Ureter (tissue), 1 donor: ENCODE results near the gene ACTR1A. TPM values are rescaled to one million over a fixed set of nuclear protein-coding genes. Genes with fewer than 3 reads are reported as not detected.
"Not testable (repeated sequence)": the region's sequence is repeated elsewhere in the genome, so short reads cannot be mapped to it uniquely, and the experiment has no call there.

Experiments
- DNase-seq: peaks from one replicate; pipeline ENCODE4 v3.0.0-alpha.2; 2020; ENCODE audit warnings: low spot score
- total RNA-seq: library from RNA; stranded (reverse); gene quantifications from one replicate; pipeline ENCODE4 v1.2.4, GENCODE V29; 2023
- donor health status: DM: yes; HTN: yes; CAD: no.

ACTR1A gene
- 87.1 TPM for total RNA-seq

DNA sequence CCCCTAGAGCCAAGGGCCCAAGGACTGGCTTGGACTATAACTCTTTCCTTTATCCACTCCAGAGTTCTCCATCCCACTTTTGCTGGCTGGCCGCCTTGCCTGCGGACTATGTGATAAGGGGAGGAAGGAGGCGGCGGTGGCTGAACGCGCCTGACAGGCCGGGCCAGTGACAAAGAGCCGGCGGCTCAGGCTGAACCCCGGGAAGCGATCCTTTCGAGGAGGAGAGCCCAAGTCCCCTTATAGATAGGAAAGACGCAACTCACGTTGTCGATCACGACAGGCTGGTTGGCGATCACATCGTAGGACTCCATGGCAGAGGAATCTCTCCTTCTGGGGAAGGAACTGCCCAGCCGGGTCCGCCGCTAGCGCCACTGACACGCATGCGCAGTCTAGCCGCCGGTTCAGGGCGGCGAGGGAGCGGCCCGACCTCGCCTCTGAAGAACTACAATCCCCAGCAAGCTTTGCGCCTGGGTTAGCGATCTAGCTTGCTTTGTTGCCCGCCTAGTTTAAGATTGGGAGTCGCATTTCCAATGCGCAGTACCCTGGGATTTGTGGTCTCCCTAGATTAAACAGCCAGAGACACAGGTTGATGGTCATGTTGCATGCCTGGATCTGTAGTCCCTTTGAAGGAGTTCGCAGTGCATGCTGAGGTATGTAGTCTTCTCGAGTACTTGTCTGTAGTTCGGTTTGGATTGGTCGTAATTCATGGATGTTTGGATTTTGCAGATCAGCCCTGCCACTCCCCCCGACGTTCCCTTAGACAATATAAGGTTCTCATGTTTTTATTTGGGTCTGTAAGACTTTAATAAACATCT lies at the start of gene ACTR1A:
Gene ACTR1A, minus strand, starts transcription at position 376 of the 815 bp plus-strand sequence. Its CDS starts 65 bp downstream, at position 311.
- DNase-seq: peak; percentile 97

DNA sequence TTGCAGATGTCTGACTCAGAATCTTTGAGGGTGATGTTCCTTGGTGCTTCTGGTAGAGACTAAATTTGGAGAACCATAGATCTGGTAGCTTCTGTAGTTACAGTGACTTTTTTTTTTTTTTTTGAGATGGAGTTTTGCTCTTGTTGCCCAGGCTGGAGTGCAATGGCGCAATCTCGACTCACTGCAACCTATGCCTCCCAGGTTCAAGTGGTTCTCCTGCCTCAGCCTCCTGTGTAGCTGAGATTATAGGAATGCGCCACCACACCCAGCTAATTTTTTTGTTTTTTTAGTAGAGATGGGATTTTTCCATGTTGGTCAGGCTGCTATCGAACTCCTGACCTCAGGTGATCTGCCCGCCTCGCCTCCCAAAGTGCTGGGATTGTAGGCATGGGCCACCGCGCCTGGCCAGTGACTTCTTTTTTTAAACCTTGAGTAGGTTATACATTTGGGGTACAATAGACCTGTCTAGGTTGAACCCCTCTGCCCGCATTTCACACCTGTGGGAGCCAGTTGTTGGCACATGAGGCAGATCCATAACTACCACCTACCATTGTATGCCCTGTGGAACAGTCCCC lies 48.2 kb upstream of the ACTR1A start:
- no peak for DNase-seq

DNA sequence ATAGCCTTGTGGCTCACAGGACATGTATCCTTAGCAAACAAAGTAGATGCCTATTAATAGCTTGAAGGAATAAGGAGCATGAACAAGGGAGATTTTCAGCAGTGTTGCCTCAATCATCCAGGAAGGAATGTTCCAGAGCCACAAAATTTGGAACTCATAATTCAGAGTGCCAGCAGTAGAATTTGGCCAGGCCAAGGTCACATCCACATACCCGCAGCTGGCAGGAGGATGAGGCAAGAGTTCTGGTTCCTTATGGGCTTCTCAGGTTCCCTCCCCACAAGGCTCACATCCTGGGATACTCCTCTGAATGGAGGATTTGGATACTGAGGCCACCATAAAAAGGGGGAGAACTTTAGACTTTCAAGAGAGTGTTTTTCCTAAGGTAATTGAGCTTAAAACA lies 47.0 kb upstream of the ACTR1A start:
- no peak for DNase-seq

DNA sequence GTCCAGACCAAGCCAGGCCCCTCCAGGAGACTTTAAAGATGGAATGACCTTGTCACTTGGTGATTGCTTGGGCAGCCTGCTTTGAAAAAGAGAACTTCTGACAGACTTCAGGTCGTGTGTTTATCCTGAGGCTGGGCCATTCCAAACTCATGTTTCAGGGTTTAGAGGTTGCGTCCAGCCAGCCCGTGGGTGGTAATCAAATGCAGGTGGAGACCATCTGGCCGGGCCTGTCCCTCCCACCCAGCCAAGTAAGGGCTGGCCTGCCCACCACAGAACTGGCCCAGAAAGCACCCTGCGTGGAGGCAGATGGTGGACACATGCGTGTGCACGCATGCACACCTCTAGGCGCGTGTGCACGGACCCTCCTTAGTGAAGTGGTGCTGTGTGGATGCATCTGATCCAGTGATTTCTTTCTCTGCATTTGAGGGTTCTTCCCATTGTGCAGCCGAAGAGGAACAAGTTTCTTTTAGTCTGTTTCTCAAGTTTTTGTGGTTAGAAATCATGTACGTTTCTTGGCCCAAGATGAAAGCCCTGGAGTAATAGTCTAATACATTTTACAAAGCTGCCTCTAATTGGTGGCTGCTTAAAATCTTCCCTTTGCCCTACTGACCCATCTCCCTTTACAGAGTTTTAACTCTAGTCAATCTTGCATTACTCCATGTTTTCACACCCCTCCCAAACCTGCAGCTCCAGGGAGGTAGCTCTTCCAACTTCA lies 44.3 kb upstream of the ACTR1A start:
- DNase-seq: no peak

DNA sequence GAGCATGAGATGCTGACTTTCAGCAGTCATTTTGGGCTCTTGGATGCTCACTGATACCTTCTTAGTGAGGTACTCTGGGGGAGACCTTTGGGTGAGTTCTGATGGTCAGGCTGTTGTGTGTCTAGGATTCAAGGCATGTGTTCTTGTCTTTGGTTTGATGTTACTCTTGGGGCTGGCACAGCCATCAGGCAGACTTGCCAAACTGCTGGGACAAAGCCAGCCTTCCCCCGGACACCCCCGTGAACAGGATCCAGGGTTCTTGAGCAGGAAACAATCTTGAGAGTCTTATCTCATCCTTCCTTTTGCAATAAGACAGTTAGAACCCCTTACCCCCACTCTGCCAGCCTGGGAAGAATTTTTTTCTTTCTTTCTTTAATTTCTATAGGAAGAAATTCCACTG lies 43.5 kb upstream of the ACTR1A start:
- no peak for DNase-seq

DNA sequence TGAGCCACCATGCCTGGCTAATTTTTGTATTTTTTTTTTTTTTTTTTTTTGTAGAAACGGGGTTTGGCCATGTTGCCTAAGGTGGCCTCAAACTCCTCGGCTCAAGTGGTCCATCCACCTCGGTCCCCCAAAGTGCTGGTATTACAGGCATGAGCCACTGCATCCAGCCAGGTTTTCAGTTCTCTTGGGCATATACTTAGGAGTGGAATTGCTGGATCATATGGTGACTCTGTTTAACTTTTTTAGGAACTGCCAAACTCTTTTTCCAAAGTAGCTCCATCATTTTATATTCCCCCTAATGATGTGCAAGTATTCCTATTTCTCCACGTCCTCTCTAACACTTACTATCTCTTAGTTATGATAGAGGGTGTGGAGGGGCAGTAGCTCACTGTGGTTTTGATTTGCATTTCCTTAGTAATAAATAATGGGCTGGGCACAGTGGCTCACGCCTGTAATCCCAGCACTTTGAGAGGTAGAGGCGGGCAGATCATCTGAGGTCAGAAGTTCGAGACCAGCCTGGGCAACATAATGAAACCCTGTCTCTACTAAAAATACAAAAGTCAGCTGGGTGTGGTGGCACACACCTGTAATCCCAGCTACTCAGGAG lies 42.9 kb upstream of the ACTR1A start:
- DNase-seq: no peak

DNA sequence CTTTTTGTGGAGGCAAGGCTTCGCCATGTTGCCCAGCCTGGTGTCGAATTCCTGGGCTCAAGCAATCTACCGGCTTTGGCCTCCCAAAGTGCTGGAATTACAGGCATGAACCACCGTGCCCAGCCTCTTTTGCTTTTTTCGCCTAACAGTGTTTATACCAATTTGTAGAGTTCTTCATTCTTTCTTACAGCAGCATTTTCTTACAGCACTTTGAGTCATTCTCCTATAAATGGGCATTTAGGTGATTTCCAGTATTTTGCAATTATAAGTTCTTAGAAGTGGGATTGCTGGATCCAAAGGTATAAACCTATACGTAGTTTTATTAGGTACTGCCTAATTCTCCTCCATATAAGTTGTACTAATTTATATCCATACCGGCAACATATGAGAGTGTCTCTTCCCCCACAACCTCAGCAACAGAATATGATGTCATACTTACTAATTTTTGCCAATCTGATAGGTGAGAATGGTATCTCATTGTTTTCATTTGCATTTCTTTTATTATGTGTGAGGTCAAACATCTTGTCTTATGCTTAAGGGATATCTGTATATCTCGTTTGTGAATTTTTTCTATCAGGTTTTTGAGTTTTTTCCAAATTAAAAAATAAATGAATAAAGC lies 40.4 kb upstream of the ACTR1A start:
- DNase-seq: no peak

DNA sequence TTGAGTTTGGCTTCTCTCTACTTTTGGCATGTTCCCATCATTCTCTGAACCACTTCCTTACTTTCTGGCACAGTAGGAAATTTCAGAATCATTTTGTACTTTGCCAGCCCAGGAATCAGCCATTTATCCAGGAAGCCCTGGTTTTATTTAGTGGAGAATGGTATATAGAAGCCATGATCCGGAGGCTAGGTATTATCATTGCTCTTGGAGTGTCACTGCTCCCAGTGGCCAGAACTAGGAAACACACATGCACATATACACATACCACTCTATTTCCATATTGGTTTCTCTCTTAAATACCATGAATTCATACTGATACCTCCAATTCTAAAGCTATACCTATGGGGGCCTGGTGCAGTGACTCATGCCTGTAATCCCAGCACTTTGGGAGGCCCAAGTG lies 37.5 kb upstream of the ACTR1A start:
- DNase-seq: no peak

DNA sequence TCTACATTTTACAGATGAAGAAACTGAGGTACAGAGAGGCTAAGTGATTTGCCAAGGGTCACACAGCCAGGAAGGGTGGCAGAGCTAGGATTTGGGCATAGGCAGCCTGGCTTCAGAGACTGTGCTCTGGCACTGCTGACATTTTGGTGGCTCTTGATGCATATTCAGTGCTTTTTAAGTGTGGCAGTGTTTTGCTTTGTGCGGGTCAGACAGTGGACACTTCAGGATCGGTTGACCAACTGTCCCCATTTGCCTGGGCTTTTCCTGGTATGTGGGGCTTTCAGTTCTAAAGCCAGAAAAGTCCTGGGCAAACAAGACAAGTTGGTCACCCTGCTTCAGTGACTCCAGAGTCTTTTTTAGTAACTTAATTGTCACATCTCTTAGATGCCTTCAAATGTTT lies 36.3 kb upstream of the ACTR1A start:
- no peak for DNase-seq

DNA sequence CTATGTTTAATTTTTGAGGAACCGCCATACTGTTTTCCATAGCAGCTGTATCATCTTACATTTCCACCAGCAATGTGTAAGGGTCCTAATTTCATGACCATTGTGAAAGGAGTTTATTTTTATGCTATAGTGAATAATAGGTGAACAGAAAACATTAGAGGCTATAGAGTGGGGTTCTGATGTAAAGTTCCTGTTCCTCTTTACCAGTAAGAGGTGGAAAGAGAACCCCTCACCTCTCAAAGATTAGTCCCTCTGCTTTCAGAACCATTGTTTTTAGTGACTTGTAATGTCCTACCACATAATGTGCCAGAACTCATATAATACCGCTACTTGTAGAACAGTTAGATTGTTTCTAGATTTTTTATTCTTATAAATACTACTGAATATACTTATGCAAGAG lies 35.4 kb upstream of the ACTR1A start:
- no peak for DNase-seq

DNA sequence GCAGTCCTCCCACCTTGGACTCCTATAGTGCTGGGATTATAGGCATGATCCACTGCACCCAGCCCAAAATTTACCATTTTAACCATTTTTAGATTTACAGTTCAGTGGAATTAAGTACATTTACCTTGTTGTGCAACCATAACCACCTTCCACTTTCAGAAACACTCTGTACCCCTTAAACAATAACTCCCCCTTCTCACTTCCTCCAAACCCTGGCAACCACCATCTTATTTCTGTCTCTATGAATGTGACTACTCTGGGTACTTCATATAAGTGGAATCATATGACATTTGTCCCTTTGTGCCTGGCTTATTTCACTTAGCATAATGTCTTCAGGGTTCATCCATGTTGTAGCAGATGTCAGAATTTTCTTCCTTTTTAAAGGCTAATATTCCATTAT lies 34.9 kb upstream of the ACTR1A start:
- no peak for DNase-seq

DNA sequence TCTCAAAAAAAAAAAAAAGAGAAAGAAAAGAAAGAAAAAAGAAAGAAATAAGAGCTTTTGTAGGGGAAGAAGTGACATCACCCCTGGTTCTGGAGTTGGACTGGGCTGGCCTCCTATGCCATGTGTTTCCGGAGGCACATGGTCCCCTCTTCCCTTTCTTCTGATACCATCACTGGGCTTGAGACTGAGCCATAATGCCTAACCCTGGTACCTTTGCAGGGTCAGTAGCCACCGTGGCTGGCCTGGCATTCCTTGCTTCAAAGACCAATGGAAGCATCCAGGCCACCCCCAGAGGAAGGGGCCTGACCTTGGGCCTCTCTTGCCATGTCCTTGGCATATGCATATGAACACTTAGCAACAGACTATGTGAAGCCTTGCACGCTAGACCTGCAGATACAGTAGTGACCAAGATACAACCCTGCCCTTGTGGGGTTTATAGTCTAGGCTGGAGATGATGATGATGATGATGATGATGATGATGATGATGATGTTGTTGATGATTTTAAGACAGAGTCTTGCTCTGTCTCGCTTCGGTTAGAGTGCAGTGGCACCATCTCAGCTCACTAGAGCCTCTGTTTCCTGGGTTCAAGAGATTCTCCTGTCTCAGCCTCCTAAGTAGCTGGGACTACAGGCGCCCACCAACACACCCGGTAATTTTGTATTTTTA lies 33.1 kb upstream of the ACTR1A start:
- no peak for DNase-seq

DNA sequence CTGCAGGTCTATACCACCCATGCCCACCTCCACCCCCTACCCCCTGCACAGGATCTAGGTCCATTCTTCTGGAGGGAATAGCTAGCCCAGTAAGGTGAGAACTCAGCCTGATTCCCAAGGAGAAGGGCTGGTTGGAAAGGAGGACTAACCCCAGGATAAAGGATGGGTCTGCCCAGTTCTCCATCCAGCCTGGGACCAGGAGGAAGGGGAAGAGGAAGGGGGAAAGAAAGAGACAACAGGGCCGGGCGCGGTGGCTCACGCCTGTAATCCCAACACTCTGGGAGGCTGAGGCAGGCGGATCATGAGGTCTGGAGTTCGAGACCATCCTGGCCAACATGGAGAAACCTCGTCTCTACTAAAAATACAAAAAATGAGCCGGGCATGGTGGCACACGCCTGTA lies 32.5 kb upstream of the ACTR1A start:
- not testable (repeated sequence) for DNase-seq

DNA sequence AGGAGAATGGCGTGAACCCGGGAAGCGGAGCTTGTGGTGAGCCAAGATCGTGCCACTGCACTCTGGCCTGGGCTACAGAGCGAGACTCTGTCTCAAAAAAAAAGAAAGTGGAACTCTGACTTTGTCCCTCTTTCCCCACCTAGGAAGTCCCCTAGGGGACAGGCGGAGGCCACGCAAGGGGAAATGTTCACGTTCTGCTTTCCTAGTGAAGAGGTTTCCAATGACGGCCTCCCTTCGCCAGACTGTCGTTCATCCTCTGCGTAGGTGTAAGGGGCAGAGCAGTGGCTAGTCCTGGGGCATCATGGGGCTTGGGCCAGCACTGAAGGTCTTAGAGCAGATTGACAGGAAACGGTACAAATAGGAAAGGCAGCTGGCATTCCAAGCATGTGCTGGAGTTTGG lies 31.8 kb upstream of the ACTR1A start:
- DNase-seq: no peak

DNA sequence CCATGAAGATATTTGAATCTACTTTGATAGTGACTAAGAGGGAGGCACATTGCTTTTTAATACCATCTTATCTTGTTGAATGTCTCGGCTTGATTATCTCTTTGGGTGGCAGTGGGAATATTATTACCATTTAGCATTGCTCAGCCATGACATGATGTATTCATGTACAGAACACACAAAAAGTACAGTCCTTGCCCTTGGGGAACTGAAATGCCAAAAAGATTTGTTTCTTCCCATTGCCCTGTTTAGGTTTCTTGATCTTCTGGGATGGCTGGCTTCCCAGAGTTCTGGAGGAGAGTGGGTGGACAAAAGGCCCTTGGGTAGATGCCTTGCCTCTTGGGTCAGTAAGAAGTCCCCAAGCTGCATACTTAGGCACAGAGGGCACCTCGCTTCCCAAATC lies 25.0 kb upstream of the ACTR1A start:
- DNase-seq: no peak

DNA sequence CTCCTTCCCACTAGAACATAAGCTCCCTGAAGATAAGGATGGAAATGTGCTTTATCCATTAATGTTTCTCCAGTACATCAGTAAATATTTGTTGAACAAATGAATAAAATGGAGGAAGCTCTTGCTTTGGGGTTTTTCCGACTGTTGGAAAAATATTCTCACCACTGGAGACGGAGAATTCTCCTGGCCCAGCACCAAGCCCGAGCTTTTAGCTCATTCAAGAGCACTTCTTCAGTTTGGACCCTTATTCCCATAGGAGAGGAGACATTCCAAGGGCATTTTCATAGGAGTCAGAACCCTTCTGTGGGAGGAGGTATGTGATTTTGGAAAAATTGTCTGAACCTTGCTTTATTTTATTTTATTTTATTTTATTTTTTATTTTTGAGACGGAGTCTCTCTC lies 22.2 kb upstream of the ACTR1A start:
- no peak for DNase-seq

DNA sequence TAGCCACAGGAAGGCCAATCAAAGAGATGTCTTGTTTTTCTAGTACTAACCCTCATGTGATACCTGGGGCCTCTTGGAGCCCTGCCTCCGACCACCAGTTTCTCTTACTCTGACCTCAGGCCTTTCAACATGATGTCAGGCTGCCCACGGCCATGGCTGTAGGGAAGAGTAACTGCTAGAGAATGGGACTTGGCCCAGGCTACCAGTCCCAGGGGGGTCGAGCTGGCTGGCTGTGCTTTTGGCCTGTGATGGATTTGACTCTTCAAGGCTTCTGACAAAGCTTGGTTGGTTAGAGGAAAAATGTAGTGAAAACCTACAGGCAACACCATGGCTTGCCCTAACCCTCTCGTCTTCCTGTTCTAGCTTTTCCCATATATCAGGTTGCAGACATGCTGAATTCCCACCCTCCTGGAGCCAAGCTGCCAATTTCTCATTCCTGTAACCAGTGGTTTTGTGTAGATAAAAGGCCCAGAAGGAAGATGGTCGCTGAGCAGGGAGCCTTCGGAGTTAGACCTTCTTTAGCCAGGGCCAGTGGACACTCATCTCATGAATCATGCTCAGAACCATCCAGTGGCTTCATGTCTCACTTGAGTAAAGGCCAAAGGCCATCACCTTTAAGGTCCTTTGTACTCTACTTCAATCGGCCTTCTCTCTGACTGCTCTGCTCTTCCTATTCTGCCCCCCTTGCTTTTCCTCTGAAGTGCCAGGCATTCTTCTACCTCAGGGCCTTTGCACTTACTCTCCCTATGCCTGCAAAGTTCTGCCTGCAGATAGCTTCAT lies 20.9 kb upstream of the ACTR1A start:
- DNase-seq: no peak

DNA sequence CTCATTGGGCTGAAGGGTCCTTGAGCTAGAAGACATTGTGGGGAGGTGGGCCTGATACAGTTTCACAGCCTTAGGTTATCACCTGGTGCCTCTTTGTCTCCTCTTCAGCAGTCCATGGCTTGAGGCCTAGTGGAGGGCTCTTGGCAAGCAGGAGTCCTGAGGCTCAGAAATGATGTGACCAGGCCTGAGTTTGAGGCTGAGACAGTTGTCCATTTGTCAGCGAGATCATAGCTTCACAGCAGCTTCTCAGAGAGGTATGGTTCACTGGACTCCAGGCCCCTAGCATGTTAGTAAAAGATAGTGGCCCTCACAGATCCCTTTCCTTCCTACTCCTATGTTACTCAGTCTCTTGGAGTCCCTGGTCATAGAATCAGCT lies 20.4 kb upstream of the ACTR1A start:
- DNase-seq: no peak

DNA sequence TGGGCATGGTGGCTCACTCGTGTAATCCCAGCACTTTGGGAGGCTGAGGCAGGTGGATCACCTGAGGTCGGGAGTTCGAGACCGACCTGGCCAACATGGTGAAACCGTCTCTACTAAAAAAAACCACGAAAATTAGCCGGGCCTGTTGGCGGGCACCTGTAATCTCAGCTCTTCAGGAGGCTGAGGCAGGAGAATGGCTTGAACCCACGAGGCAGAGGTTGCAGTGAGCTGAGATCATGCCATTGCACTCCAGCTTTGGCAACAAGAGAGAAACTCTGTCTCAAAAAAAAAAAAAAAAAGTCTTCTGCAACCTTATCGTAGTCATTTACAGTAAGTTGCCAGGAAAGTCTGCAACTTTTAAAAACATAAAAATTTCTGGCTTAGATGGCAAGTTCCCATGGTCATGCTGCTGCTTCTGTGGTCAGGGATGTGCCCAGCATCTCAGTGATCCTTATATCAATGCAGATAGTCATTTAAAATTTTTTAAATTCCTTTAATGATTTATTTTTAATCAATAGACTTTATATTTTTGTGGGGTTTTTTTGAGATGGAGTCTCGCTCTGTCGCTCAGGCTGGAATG lies 16.8 kb upstream of the ACTR1A start:
- no peak for DNase-seq

DNA sequence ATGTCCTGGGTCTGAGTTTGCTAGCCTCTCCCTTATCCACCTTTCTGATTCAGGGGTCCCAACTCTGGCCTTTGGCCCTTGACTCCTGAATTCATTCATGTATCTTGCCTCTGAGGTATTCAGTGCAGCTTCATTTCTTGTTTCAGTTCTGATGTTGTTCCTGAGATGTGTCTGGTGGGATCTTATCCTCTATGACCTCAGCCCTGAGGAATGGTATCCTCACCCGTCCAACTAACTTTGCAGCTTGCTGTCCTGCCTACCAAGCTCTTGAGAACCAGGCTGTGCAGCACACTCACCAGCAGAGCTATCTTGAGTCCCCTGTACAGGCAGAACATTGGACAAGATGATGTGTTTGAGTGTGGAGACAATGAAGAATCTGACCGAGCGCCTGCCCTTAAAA lies 15.0 kb upstream of the ACTR1A start:
- DNase-seq: no peak
